Osteocyte (in vitro differentiated cells): Measurements from ENCODE around the gene PAPSS2. TPM values are rescaled to one million over a fixed set of nuclear protein-coding genes. Genes with fewer than 3 reads are reported as not detected.

ENCODE experiments used
- DNase-seq: peaks from one replicate; pipeline ENCODE4 v3.0.0; 2021; ENCODE audit warnings: mixed read lengths; ENCODE audit not compliant: unreplicated experiment; ENCODE audit errors: extremely low spot score
- H3K27ac Mint-ChIP-seq: one replicate; pipeline ENCODE4 v1.8.0; 2021; ENCODE audit warnings: mild to moderate bottlenecking, mixed read lengths; ENCODE audit not compliant: unreplicated experiment
- H3K27me3 Mint-ChIP-seq: one replicate; pipeline ENCODE4 v1.8.0; 2021; ENCODE audit warnings: mixed read lengths; ENCODE audit not compliant: unreplicated experiment
- H3K36me3 Mint-ChIP-seq: one replicate; pipeline ENCODE4 v1.8.0; 2021; ENCODE audit warnings: mixed read lengths; ENCODE audit not compliant: unreplicated experiment
- H3K4me1 Mint-ChIP-seq: one replicate; pipeline ENCODE4 v1.8.0; 2021; ENCODE audit warnings: mixed read lengths; ENCODE audit not compliant: unreplicated experiment
- H3K4me3 Mint-ChIP-seq: one replicate; pipeline ENCODE4 v1.8.0; 2021; ENCODE audit warnings: mild to moderate bottlenecking, moderate library complexity, mixed read lengths; ENCODE audit not compliant: unreplicated experiment
- H3K9me3 Mint-ChIP-seq: one replicate; pipeline ENCODE4 v1.8.0; 2021; ENCODE audit warnings: mixed read lengths; ENCODE audit not compliant: unreplicated experiment
- CTCF ChIP-seq: fragments of 200-600 bp; sonication (generic); IDR thresholded peaks from 2 replicates; pipeline ENCODE4 v1.5.0; 2021; ENCODE audit warnings: antibody characterized with exemption, mild to moderate bottlenecking, moderate library complexity
- total RNA-seq: library from RNA; stranded (reverse); gene quantifications from 2 replicates; pipeline ENCODE4 v1.2.1, GENCODE V29; 2021

The PAPSS2 gene
- total RNA-seq, 1 donor from 2014 or later, result 18.5 TPM

DNA sequence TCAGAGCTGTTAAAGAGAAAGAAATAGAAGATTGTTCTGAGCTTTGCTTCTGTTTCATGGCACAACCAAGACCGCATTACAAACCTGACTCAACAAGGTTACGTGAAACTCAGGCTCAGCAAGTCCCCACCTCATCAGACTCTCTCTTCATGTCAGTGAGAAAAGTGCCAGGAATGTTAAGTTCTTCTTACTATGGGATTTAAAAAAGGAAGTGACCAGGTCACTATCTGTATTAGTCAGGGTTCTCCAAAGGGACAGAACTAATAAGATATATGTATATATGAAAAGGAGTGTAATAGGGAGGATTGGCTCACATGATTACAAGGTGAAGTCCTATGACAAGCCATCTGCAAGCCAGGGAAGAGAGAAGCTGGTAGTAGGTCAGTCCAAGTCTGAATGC, 25.4 kb upstream of the PAPSS2 start:
- peaks cover 7% of the 10 kb centered on the region for H3K9me3 Mint-ChIP-seq
- DNase-seq, result no peak
- no peak overlapping the region for H3K4me3 Mint-ChIP-seq
- no peak overlapping the region for H3K27ac Mint-ChIP-seq
- no peaks in the 10 kb centered on the region for H3K36me3 Mint-ChIP-seq
- H3K27me3 Mint-ChIP-seq, result no peaks in the 10 kb centered on the region
- peaks cover 6% of the 10 kb centered on the region for H3K4me1 Mint-ChIP-seq
- no peak for TF ChIP-seq CTCF

DNA sequence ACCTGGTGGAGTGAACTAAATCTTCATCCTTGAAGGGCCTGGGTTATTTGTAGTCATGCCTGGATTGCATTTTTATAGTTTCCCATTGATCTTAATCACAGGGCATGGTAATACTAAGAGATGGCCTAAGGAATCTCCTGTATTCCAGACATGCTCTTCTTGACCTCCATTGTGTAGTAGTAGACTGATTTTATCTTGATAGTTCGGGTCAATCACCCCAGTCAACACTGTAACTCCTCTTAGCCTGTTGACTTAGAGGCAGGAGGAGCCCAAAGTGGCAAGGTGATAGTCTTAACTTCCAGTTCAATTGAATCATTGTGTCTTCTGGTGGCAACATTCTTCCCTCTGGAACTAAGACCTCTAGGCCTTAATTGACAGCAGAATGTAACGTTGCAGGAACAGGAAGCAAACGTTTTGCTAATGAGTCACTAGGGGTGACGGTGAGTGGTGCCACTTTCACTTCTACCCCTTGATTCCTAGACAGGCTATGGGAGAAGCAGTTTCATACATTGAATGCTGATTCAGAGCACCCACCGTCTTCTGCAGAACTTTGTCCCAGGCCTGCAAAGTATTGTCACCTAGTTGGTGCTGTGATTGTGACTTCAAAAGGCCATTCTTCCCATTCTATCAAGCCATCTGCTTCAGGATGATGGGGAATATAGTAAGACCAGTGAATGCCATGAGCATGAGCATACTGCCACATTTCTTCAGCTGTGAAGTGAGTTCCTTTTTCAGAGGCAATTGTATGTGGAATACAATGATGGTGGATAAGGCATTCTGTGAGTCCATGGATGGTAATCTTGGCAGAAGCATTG, 24.0 kb upstream of the PAPSS2 start:
- H3K27me3 Mint-ChIP-seq, result no peaks in the 10 kb centered on the region
- H3K36me3 Mint-ChIP-seq, result no peaks in the 10 kb centered on the region
- TF ChIP-seq CTCF, result no peak
- H3K9me3 Mint-ChIP-seq, result peaks cover 7% of the 10 kb centered on the region
- peaks cover 6% of the 10 kb centered on the region for H3K4me1 Mint-ChIP-seq
- no peak for DNase-seq
- peak overlapping the region; percentile 8 for H3K27ac Mint-ChIP-seq
- H3K4me3 Mint-ChIP-seq, result no peak overlapping the region

- no peaks in the 10 kb centered on the region for H3K36me3 Mint-ChIP-seq
- no peaks in the 10 kb centered on the region for H3K27me3 Mint-ChIP-seq
- no peak for TF ChIP-seq CTCF
- no peak overlapping the region for H3K27ac Mint-ChIP-seq
- peaks cover 7% of the 10 kb centered on the region for H3K9me3 Mint-ChIP-seq
- H3K4me1 Mint-ChIP-seq, result peaks cover 6% of the 10 kb centered on the region
- H3K4me3 Mint-ChIP-seq, result no peak overlapping the region
- no peak for DNase-seq
These were observed 23.3 kb upstream of the PAPSS2 start for GRCh38 chr10:87636313-87636915.

GRCh38 chr10:87639493-87639892, 20.2 kb upstream of the PAPSS2 start:
- Mint-ChIP-seq H3K4me3 (no peak overlapping the region), H3K9me3 (no peaks in the 10 kb centered on the region), H3K4me1 (peaks cover 6% of the 10 kb centered on the region), H3K27ac (no peak overlapping the region), H3K27me3 (no peaks in the 10 kb centered on the region), H3K36me3 (no peaks in the 10 kb centered on the region)
- DNase-seq, result no peak
- no peak for TF ChIP-seq CTCF

- TF ChIP-seq CTCF, result no peak
- no peaks in the 10 kb centered on the region for H3K36me3 Mint-ChIP-seq
- no peak for DNase-seq
- H3K9me3 Mint-ChIP-seq, result no peaks in the 10 kb centered on the region
- H3K4me1 Mint-ChIP-seq, result peaks cover 6% of the 10 kb centered on the region
- H3K27ac Mint-ChIP-seq, result no peak overlapping the region
- no peaks in the 10 kb centered on the region for H3K27me3 Mint-ChIP-seq
- H3K4me3 Mint-ChIP-seq, result no peak overlapping the region
These were observed 19.6 kb upstream of the PAPSS2 start for GRCh38 chr10:87640043-87640442.
